K562 (cell line): ENCODE measurements around the gene FMN2. TPM values are rescaled to one million over a fixed set of nuclear protein-coding genes. Genes with fewer than 3 reads are reported as not detected.
"Not testable (repeated sequence)": the region's sequence is repeated elsewhere in the genome, so short reads cannot be mapped to it uniquely, and the experiment has no call there.

Source experiments
- ATAC-seq: fragments of 200-7000 bp; cut with Tn5 transposase; 3 replicates; pipeline ENCODE4 v1.9.1; 2020; ENCODE audit warnings: moderate library complexity
- BruUV-seq: library from RNA; stranded (reverse); fragments of 400-500 nt; replicated peaks from 2 replicates; lab custom pipeline; 2021; lab: Mats Ljungman, UMichigan
- CTCF ChIA-PET: fragments of 300-600 bp; formaldehyde crosslinking; extraction: SDS; loops from one replicate; lab custom pipeline; 2021; ENCODE audit warnings: low intra/inter-chr PET ratio; lab: Yijun Ruan, JAX
- POLR2A ChIA-PET: fragments of 300-600, 350-650 bp; sonication (Branson Sonifier 250); formaldehyde crosslinking; extraction: SDS; loops from one replicate; lab custom pipeline; 2021; ENCODE audit warnings: antibody characterized with exemption, inconsistent platforms; lab: Yijun Ruan, JAX
- DNase-seq, 4 experiments: peaks; one replicate each; pipeline versions ENCODE4 v3.0.0 to v3.0.0-alpha.2; 2011 to 2018; ENCODE audit warnings: low spot score in 3 of 4, mixed read lengths in 3 of 4; ENCODE audit errors: extremely low read depth in 1 of 4
- FAIRE-seq: peaks from 2 replicates; lab custom pipeline; 2011; peaks lifted over from hg19 to GRCh38; lab: Jason Lieb, UNC
- H2AFZ ChIP-seq: 2 replicates; pipeline ENCODE4 v1.6.0; 2011; ENCODE audit warnings: low read depth, low read length, control low read depth, inconsistent platforms
- H3K27ac ChIP-seq: fragments of 200-600 bp; 3 replicates; pipeline ENCODE4 v1.8.0; 2011; ENCODE audit warnings: low read depth, mild to moderate bottlenecking, control low read depth, inconsistent platforms, low read length, moderate library complexity, mixed read lengths; ENCODE audit errors: extremely low read depth
- H3K27me3 ChIP-seq, 2 experiments: fragments of 300-600 bp in 1 of 2; 2 replicates in 1 of 2; 3 replicates in 1 of 2; pipeline versions ENCODE4 v1.6.0 to v1.8.0; 2011; ENCODE audit warnings: inconsistent platforms in 2 of 2, low read length in 2 of 2, mild to moderate bottlenecking in 1 of 2, mixed read lengths in 1 of 2, moderate library complexity in 1 of 2; ENCODE audit not compliant: control insufficient read depth in 2 of 2, insufficient read depth in 2 of 2
- H3K36me3 ChIP-seq: fragments of 300-600 bp; 3 replicates; pipeline ENCODE4 v1.8.0; 2011; ENCODE audit warnings: mild to moderate bottlenecking, low read length, inconsistent platforms; ENCODE audit not compliant: control insufficient read depth, insufficient read depth
- H3K4me1 ChIP-seq, 2 experiments: fragments of 200-600 bp in 1 of 2; replicated peaks in 1 of 2; 2 replicates in 1 of 2; 3 replicates in 1 of 2; pipeline versions ENCODE4 v1.5.1 to v1.8.0; 2011; ENCODE audit warnings: inconsistent platforms in 2 of 2, low read length in 2 of 2, mild to moderate bottlenecking in 1 of 2, mixed read lengths in 1 of 2, moderate library complexity in 1 of 2; ENCODE audit not compliant: control insufficient read depth in 2 of 2, insufficient read depth in 2 of 2
- H3K4me2 ChIP-seq: 2 replicates; pipeline ENCODE4 v1.6.1; 2011; ENCODE audit warnings: low read length, control low read depth, inconsistent platforms, mixed read lengths; ENCODE audit not compliant: insufficient read depth
- H3K4me3 ChIP-seq: fragments of 200-600 bp; sonication (generic), shearing (Covaris generic); 2 replicates; pipeline ENCODE4 v1.5.1; 2016; ENCODE audit warnings: control low read depth, inconsistent platforms
- H3K79me2 ChIP-seq: fragments of 200-600 bp; 3 replicates; pipeline ENCODE4 v1.8.0; 2011; ENCODE audit warnings: low read length, inconsistent platforms; ENCODE audit not compliant: control insufficient read depth, insufficient read depth
- H3K9ac ChIP-seq, 2 experiments: 2 replicates each; pipeline versions ENCODE4 v1.6.0 to v1.6.1; 2011; ENCODE audit warnings: low read depth in 2 of 2, low read length in 2 of 2, control low read depth in 1 of 2, inconsistent platforms in 1 of 2, mild to moderate bottlenecking in 1 of 2, mixed read lengths in 1 of 2; ENCODE audit not compliant: insufficient read depth in 1 of 2
- H3K9me1 ChIP-seq: one replicate; pipeline ENCODE4 v1.6.0; 2011; ENCODE audit warnings: inconsistent platforms, mild to moderate bottlenecking, low read length, moderate library complexity; ENCODE audit not compliant: control insufficient read depth, insufficient read depth
- H3K9me3 ChIP-seq: replicated peaks from 2 replicates; pipeline ENCODE4 v1.5.1; 2011; ENCODE audit warnings: low read depth, low read length, inconsistent platforms; ENCODE audit not compliant: control insufficient read depth, insufficient read depth
- H4K20me1 ChIP-seq: replicated peaks from 2 replicates; pipeline ENCODE4 v1.6.1; 2011; ENCODE audit warnings: low read length, inconsistent platforms, mixed read lengths; ENCODE audit not compliant: control insufficient read depth, insufficient read depth
- FOXP1 ChIP-seq: sonication (generic); formaldehyde crosslinking; IDR thresholded peaks from 2 replicates; pipeline ENCODE4 v1.8.0; 2022; ENCODE audit warnings: mild to moderate bottlenecking, missing genetic modification reagents
- GTF2B ChIP-seq: IDR thresholded peaks from 2 replicates; pipeline ENCODE4 v1.6.1; 2011; ENCODE audit not compliant: insufficient read length; ENCODE audit errors: extremely low read depth
- GTF2E2 ChIP-seq: fragments of 200-800 bp; sonication (Bioruptor generic); IDR thresholded peaks from 2 replicates; pipeline ENCODE4 v1.6.1; 2016; ENCODE audit warnings: missing genetic modification characterization, missing compliant biosample characterization
- KDM4B ChIP-seq, 2 experiments: fragments of 450-650 bp in 1 of 2; sonication (generic) in 1 of 2; IDR thresholded peaks; 2 replicates each; pipeline ENCODE4 v1.6.1; 2016 to 2017; ENCODE audit warnings: borderline replicate concordance in 2 of 2, antibody characterized with exemption in 1 of 2, low read depth in 1 of 2, mild to moderate bottlenecking in 1 of 2
- MEIS2 ChIP-seq: fragments of 450-650 bp; IDR thresholded peaks from 2 replicates; pipeline ENCODE4 v1.6.1; 2014; ENCODE audit warnings: mild to moderate bottlenecking; ENCODE audit not compliant: partially characterized antibody
- PRPF4 ChIP-seq: fragments of 200-400 bp; formaldehyde crosslinking; IDR thresholded peaks from one replicate; pipeline ENCODE4 v1.6.1; 2017; ENCODE audit warnings: low read length, low read depth, mild to moderate bottlenecking; ENCODE audit not compliant: insufficient read depth, poor library complexity, severe bottlenecking
- RCOR1 ChIP-seq, 2 experiments: IDR thresholded peaks; 2 replicates each; pipeline ENCODE4 v1.6.1; 2012; ENCODE audit warnings: low read depth in 2 of 2, low read length in 2 of 2, borderline replicate concordance in 1 of 2, improper control_type of control experiment in 1 of 2
- THAP12 ChIP-seq: fragments of 250-450 bp; sonication (Bioruptor Pico); IDR thresholded peaks from 2 replicates; pipeline ENCODE4 v1.9.0; 2021; ENCODE audit warnings: mild to moderate bottlenecking, inconsistent platforms
- XRCC5 ChIP-seq: fragments of 200-400 bp; formaldehyde crosslinking; IDR thresholded peaks from 2 replicates; pipeline ENCODE4 v1.6.1; 2017; ENCODE audit warnings: low read depth, mild to moderate bottlenecking, low read length
- ZNF699 ChIP-seq: fragments of 250-450 bp; sonication (Bioruptor Pico); IDR thresholded peaks from 2 replicates; pipeline ENCODE4 v1.8.0; 2021; ENCODE audit warnings: mild to moderate bottlenecking, moderate library complexity; ENCODE audit not compliant: insufficient replicate concordance
- WGBS: fragments of 100-300 bp; shearing (Covaris generic); methylation state at CpG from one replicate; pipeline ENCODE4 v1.1.6; 2016; ENCODE audit warnings: low coverage, mixed read lengths; ENCODE audit not compliant: insufficient coverage; ENCODE audit errors: missing lambda C conversion rate; 5-methylcytosine and 5-hydroxymethylcytosine counted together
- in situ Hi-C: fragments of 300-500 bp; cut with MboI; formaldehyde crosslinking; loops from 4 replicates; pipeline ENCODE4 v1.15.0; 2018; ENCODE audit warnings: inconsistent platforms, mixed read lengths
- intact Hi-C: fragments of 100-400 bp; cut with micrococcal nuclease; formaldehyde crosslinking; loops from 2 replicates; pipeline ENCODE4 v1.14.2; 2022
- polyA plus RNA-seq, 8 experiments: library from polyadenylated mRNA; depleted of rRNA in 4 of 8; stranded (reverse) in 5 of 8; unstranded in 3 of 8; fragments of >200 nt; fragmentation: Nextera tagmentation in 2 of 8; fragmentation: Illumina TruSeq in 1 of 8; extraction: Ambion mirVana in 2 of 8; extraction: Trizol in 1 of 8; gene quantifications; 2 replicates each; pipeline versions ENCODE4 v1.2.1 to v1.2.3, GENCODE V29; 2011 to 2014; ENCODE audit warnings: inconsistent platforms in 1 of 8, missing spikeins in 1 of 8
- total RNA-seq, 7 experiments: library from RNA; depleted of rRNA in 6 of 7; stranded (reverse); fragments of >200 nt in 6 of 7; fragmentation: Illumina TruSeq in 2 of 7; extraction: Trizol in 2 of 7; gene quantifications; 2 replicates each; pipeline versions ENCODE4 v1.2.1 to v1.2.3, GENCODE V29; 2011 to 2021; ENCODE audit warnings: low replicate concordance in 1 of 7

FMN2 gene
- total and polyA plus RNA-seq, 9 of the 15 experiments (the other 6 are each of a cell fraction or from before 2014, with no cell fraction given) = 0.15 to 0.45 (median 0.16) TPM; not detected in 3

- ATAC-seq, H3K36me3 ChIP-seq, intact Hi-C loops, CTCF ChIA-PET, H3K4me3 ChIP-seq, H3K79me2 ChIP-seq, DNase-seq, POLR2A ChIA-PET, FAIRE-seq, H3K27me3 ChIP-seq, H3K9ac ChIP-seq, H3K9me1 ChIP-seq, H2AFZ ChIP-seq, BruUV-seq, H3K27ac ChIP-seq, H3K4me1 ChIP-seq, in situ Hi-C loops, H3K4me2 ChIP-seq, H3K9me3 ChIP-seq, H4K20me1 ChIP-seq: not testable (repeated sequence)
- WGBS = 0% methylated on average over 1 of the region's 1 CpG
Measured at GRCh38 chr1:240415011-240415410, 323.3 kb downstream of the FMN2 start.

- TF ChIP-seq FOXP1 (CRISPR knock-in tag) (no peak), GTF2E2 (tag) (no peak), XRCC5 (no peak), GTF2B (no peak), THAP12 (no peak), ZNF699 (CRISPR knock-in tag) (no peak), PRPF4 (no peak), MEIS2 (no peak), KDM4B (IDR thresholded peaks at IDR 0.05; ENCODE audit: borderline replicate concordance in 2 of 2, low read depth in 1 of 2) (no peak), RCOR1 (IDR thresholded peaks at IDR 0.05; ENCODE audit: borderline replicate concordance in 1 of 2, low read depth in 2 of 2, low read length in 2 of 2) (no peak)
- BruUV-seq = no TSS peak
- H4K20me1 ChIP-seq = no peaks in the 10 kb centered on the region
- no peaks in the 10 kb centered on the region for H3K4me1 ChIP-seq
- CTCF ChIA-PET = no interaction called here
- FAIRE-seq (no peak), ATAC-seq (no peak), DNase-seq (no peak)
- H3K27ac ChIP-seq = no peak overlapping the region
- WGBS = 2% methylated on average over 4 of the region's 4 CpGs
- no peak overlapping the region for H3K9ac ChIP-seq
- no peak overlapping the region for H3K4me2 ChIP-seq
- no peaks in the 10 kb centered on the region for H3K79me2 ChIP-seq
- no peaks in the 10 kb centered on the region for H3K9me3 ChIP-seq
- H3K9me1 ChIP-seq = no peaks in the 10 kb centered on the region
- H3K27me3 ChIP-seq = no peaks in the 10 kb centered on the region
- no peaks in the 10 kb centered on the region for H3K36me3 ChIP-seq
- in situ Hi-C loops = no loop called here
- H3K4me3 ChIP-seq = no peak overlapping the region
- POLR2A ChIA-PET = no interaction called here
- intact Hi-C loops = no loop called here
- no peak overlapping the region for H2AFZ ChIP-seq
Measured at GRCh38 chr1:240415532-240415931, 323.8 kb downstream of the FMN2 start.
